ENCODE results near the gene ALOX12B.
"Not testable (repeated sequence)": the region's sequence is repeated elsewhere in the genome, so short reads cannot be mapped to it uniquely, and the experiment has no call there.

ALOX12B gene

GRCh38 chr17:8063761-8064534 lies 23.6 kb downstream of the ALOX12B start:
- TF ChIP-seq CTCF (conservative IDR thresholded peaks at IDR 0.05; ENCODE audit: low read depth, low read length): no peak
- no peak for DNase-seq (ENCODE audit: low read depth)
- H3K4me3 ChIP-seq (ENCODE audit: low read depth, low read length): no peak overlapping the region

GRCh38 chr17:8062807-8063483 lies 24.6 kb downstream of the ALOX12B start:
- no peak for TF ChIP-seq CTCF (conservative IDR thresholded peaks at IDR 0.05; ENCODE audit: low read depth, low read length)
- peak; percentile 13 for DNase-seq (ENCODE audit: low read depth)
- peak overlapping the region; percentile 39 for H3K4me3 ChIP-seq (ENCODE audit: low read depth, low read length)

GRCh38 chr17:8062435-8062806 lies 25.1 kb downstream of the ALOX12B start:
- DNase-seq (ENCODE audit: low read depth): peak; percentile 56
- no peak for TF ChIP-seq CTCF (conservative IDR thresholded peaks at IDR 0.05; ENCODE audit: low read depth, low read length)
- H3K4me3 ChIP-seq (ENCODE audit: low read depth, low read length): peak overlapping the region; percentile 39

GRCh38 chr17:8061851-8062250 lies 25.7 kb downstream of the ALOX12B start:
- DNase-seq (ENCODE audit: low read depth); H3K4me3 ChIP-seq (ENCODE audit: low read depth, low read length): not testable (repeated sequence)

GRCh38 chr17:8060274-8060673 lies 27.2 kb downstream of the ALOX12B start:
- TF ChIP-seq CTCF (conservative IDR thresholded peaks at IDR 0.05; ENCODE audit: low read depth, low read length): peak; percentile 72
- DNase-seq (ENCODE audit: low read depth): peak; percentile 78
- no peak overlapping the region for H3K4me3 ChIP-seq (ENCODE audit: low read depth, low read length)

GRCh38 chr17:8059131-8059530 lies 28.4 kb downstream of the ALOX12B start:
- H3K4me3 ChIP-seq (ENCODE audit: low read depth, low read length): no peak overlapping the region
- DNase-seq (ENCODE audit: low read depth): no peak
- no peak for TF ChIP-seq CTCF (conservative IDR thresholded peaks at IDR 0.05; ENCODE audit: low read depth, low read length)

GRCh38 chr17:8057691-8058114 lies 29.8 kb downstream of the ALOX12B start:
- peak; percentile 90 for DNase-seq (ENCODE audit: low read depth)
- H3K4me3 ChIP-seq (ENCODE audit: low read depth, low read length): no peak overlapping the region
- TF ChIP-seq CTCF (conservative IDR thresholded peaks at IDR 0.05; ENCODE audit: low read depth, low read length): peak; percentile 81

Measured in choroid plexus epithelial cell (primary cell).